HCT116 (cell line): Measurements from ENCODE around the gene THYN1. TPM values are rescaled to one million over a fixed set of nuclear protein-coding genes. Genes with fewer than 3 reads are reported as not detected.

ENCODE experiments used
- ATAC-seq: fragments of 200-7000 bp; cut with Tn5 transposase; 2 replicates; pipeline ENCODE4 v1.9.1; 2020; ENCODE audit warnings: mild to moderate bottlenecking, moderate library complexity
- BruUV-seq: library from RNA; stranded (reverse); fragments of 400-500 nt; replicated peaks from 2 replicates; lab custom pipeline; 2021; lab: Mats Ljungman, UMichigan
- CTCF ChIA-PET: fragments of 300-600 bp; sonication (Branson Sonifier 250); formaldehyde crosslinking; loops from one replicate; lab custom pipeline; 2021; ENCODE audit warnings: antibody characterized with exemption; lab: Charles Lee
- POLR2A ChIA-PET: fragments of 300-600, 350-600 bp; sonication (Branson Sonifier 250); formaldehyde crosslinking; loops from one replicate; lab custom pipeline; 2021; ENCODE audit warnings: antibody characterized with exemption; lab: Charles Lee
- RAD21 ChIA-PET, 2 experiments: fragments of 300-600 bp; sonication (Branson Sonifier 250); formaldehyde crosslinking; loops; one replicate each; lab custom pipeline; 2023; ENCODE audit warnings: low total read pairs in 2 of 2; ENCODE audit not compliant: uncharacterized antibody in 2 of 2, unreplicated experiment in 2 of 2, low non-redundant PET in 1 of 2; lab: Charles Lee
- DNase-seq: peaks from one replicate; pipeline ENCODE4 v3.0.0-alpha.2; 2010; ENCODE audit warnings: low read depth, low spot score
- H2AFZ ChIP-seq: fragments of 200-600 bp; shearing (Covaris generic), sonication (generic); 2 replicates; pipeline ENCODE4 v1.6.1; 2017; ENCODE audit warnings: low read depth, mixed run types, mixed read lengths, antibody characterized with exemption, low read length; ENCODE audit not compliant: poor library complexity, severe bottlenecking
- H3K27ac ChIP-seq: 2 replicates; pipeline ENCODE4 v1.5.1; 2012; ENCODE audit warnings: low read depth, low read length
- H3K27me3 ChIP-seq: fragments of 200-600 bp; sonication (generic); 2 replicates; pipeline ENCODE4 v1.6.1; 2016; ENCODE audit warnings: mixed run types, low read length, mixed read lengths; ENCODE audit not compliant: insufficient read depth
- H3K36me3 ChIP-seq, 2 experiments: fragments of 200-500 bp in 1 of 2; fragments of 200-600 bp in 1 of 2; sonication (Bioruptor generic) in 1 of 2; sonication (generic) in 1 of 2; 2 replicates each; pipeline versions ENCODE4 v1.5.1 to v1.6.1; 2014 to 2016; ENCODE audit warnings: low read length in 2 of 2, inconsistent platforms in 1 of 2, mixed read lengths in 1 of 2, mixed run types in 1 of 2; ENCODE audit not compliant: insufficient read depth in 2 of 2, control insufficient read depth in 1 of 2
- H3K4me1 ChIP-seq, 2 experiments: fragments of 200-600 bp in 1 of 2; sonication (generic) in 1 of 2; 2 replicates each; pipeline versions ENCODE4 v1.5.1 to v1.6.1; 2012 to 2017; ENCODE audit warnings: low read length in 2 of 2, inconsistent platforms in 1 of 2, mild to moderate bottlenecking in 1 of 2, mixed read lengths in 1 of 2, mixed run types in 1 of 2, moderate library complexity in 1 of 2; ENCODE audit not compliant: insufficient read depth in 2 of 2, control insufficient read depth in 1 of 2
- H3K4me2 ChIP-seq: fragments of 200-600 bp; sonication (generic); 2 replicates; pipeline ENCODE4 v1.6.1; 2017; ENCODE audit warnings: mixed run types, low read length, mixed read lengths
- H3K4me3 ChIP-seq, 2 experiments: fragments of 200-600 bp in 1 of 2; sonication (generic) in 1 of 2; replicated peaks in 1 of 2; 2 replicates each; pipeline ENCODE4 v1.5.1; 2011 to 2016; ENCODE audit warnings: low read length in 2 of 2, control low read depth in 1 of 2, low read depth in 1 of 2, mild to moderate bottlenecking in 1 of 2, mixed read lengths in 1 of 2, mixed run types in 1 of 2
- H3K79me2 ChIP-seq: fragments of 200-600 bp; sonication (generic); 2 replicates; pipeline ENCODE4 v1.6.1; 2017; ENCODE audit warnings: mild to moderate bottlenecking, mixed run types, low read length, moderate library complexity, mixed read lengths; ENCODE audit not compliant: insufficient read depth
- H3K9ac ChIP-seq: fragments of 200-600 bp; sonication (generic); 2 replicates; pipeline ENCODE4 v1.6.1; 2016; ENCODE audit warnings: low read length, mixed read lengths
- H3K9me2 ChIP-seq: fragments of 200-600 bp; sonication (generic), shearing (Covaris generic); 2 replicates; pipeline ENCODE4 v1.6.1; 2017; ENCODE audit warnings: mixed run types, mild to moderate bottlenecking, moderate library complexity; ENCODE audit not compliant: insufficient read depth
- H3K9me3 ChIP-seq, 2 experiments: fragments of 200-500 bp in 1 of 2; fragments of 200-600 bp in 1 of 2; sonication (Bioruptor generic) in 1 of 2; sonication (generic) in 1 of 2; 2 replicates each; pipeline ENCODE4 v1.6.1; 2014 to 2017; ENCODE audit warnings: low read length in 2 of 2, mixed read lengths in 2 of 2, inconsistent platforms in 1 of 2, low read depth in 1 of 2, mild to moderate bottlenecking in 1 of 2, mixed run types in 1 of 2, moderate library complexity in 1 of 2; ENCODE audit not compliant: control insufficient read depth in 1 of 2, insufficient read depth in 1 of 2
- H4K20me1 ChIP-seq: fragments of 200-600 bp; sonication (generic), shearing (Covaris generic); 2 replicates; pipeline ENCODE4 v1.6.1; 2017; ENCODE audit warnings: mixed run types, mild to moderate bottlenecking, moderate library complexity; ENCODE audit not compliant: insufficient read depth
- CEBPB ChIP-seq: IDR thresholded peaks from 2 replicates; pipeline ENCODE4 v1.6.1; 2012; ENCODE audit warnings: low read depth
- EGR1 ChIP-seq: IDR thresholded peaks from 2 replicates; pipeline ENCODE4 v1.6.1; 2012; ENCODE audit warnings: low read depth
- EZH2phosphoT487 ChIP-seq: fragments of 200-600 bp; IDR thresholded peaks from 2 replicates; pipeline ENCODE4 v1.6.1; 2018; ENCODE audit warnings: antibody characterized with exemption, borderline replicate concordance
- FOSL1 ChIP-seq: IDR thresholded peaks from 2 replicates; pipeline ENCODE4 v1.6.1; 2012; ENCODE audit warnings: low read depth
- JUND ChIP-seq: IDR thresholded peaks from 2 replicates; pipeline ENCODE4 v1.6.1; 2012
- POLR2AphosphoS5 ChIP-seq: IDR thresholded peaks from 2 replicates; pipeline ENCODE4 v1.6.1; 2011; ENCODE audit warnings: mild to moderate bottlenecking, low read depth, low read length, moderate library complexity
- SP1 ChIP-seq: IDR thresholded peaks from 2 replicates; pipeline ENCODE4 v1.6.1; 2012; ENCODE audit warnings: low read depth
- SRF ChIP-seq: IDR thresholded peaks from 2 replicates; pipeline ENCODE4 v1.6.1; 2012; ENCODE audit warnings: low read depth
- TCF7L2 ChIP-seq: IDR thresholded peaks from 2 replicates; pipeline ENCODE4 v1.7.0; 2011; ENCODE audit warnings: borderline replicate concordance, inconsistent platforms; ENCODE audit not compliant: insufficient read depth, insufficient read length; ENCODE audit errors: extremely low read depth
- YY1 ChIP-seq: IDR thresholded peaks from 2 replicates; pipeline ENCODE4 v1.6.1; 2011; ENCODE audit warnings: low read length, low read depth, moderate library complexity, mild to moderate bottlenecking; ENCODE audit not compliant: insufficient replicate concordance; ENCODE audit errors: extremely low read depth
- ZFX ChIP-seq: fragments of 450-650 bp; IDR thresholded peaks from 2 replicates; pipeline ENCODE4 v1.6.1; 2017
- intact Hi-C: fragments of 100-400 bp; cut with micrococcal nuclease; formaldehyde crosslinking; loops from 2 replicates; pipeline ENCODE4 v1.10.0; 2022
- total RNA-seq: library from RNA; stranded (reverse); gene quantifications from one replicate; pipeline ENCODE4 v1.2.1, GENCODE V29; 2021; ENCODE audit not compliant: unreplicated experiment
- TF ChIP-seq, protein P1 (sequence below): IDR thresholded peaks from 2 replicates; pipeline ENCODE4 v1.6.1; 2011; ENCODE audit warnings: mild to moderate bottlenecking, low read length, moderate library complexity; ENCODE audit not compliant: insufficient replicate concordance; ENCODE audit errors: extremely low read depth
- TF ChIP-seq, protein P2 (sequence below): IDR thresholded peaks from 2 replicates; pipeline ENCODE4 v1.6.1; 2012; ENCODE audit warnings: low read depth
- TF ChIP-seq, protein P3 (sequence below), 3 experiments: fragments of 200-600 bp in 1 of 3; sonication (generic) in 1 of 3; IDR thresholded peaks in 2 of 3; conservative IDR thresholded peaks in 1 of 3; 2 replicates each; pipeline ENCODE4 v1.5.1; 2012 to 2017; ENCODE audit warnings: low read depth in 2 of 3, low read length in 2 of 3, antibody characterized with exemption in 1 of 3, borderline replicate concordance in 1 of 3, control low read depth in 1 of 3, mild to moderate bottlenecking in 1 of 3, mixed read lengths in 1 of 3, mixed run types in 1 of 3, moderate library complexity in 1 of 3; ENCODE audit not compliant: insufficient read depth in 1 of 3
- TF ChIP-seq, protein P4 (sequence below): IDR thresholded peaks from 2 replicates; pipeline ENCODE4 v1.6.1; 2012

Gene THYN1
- total RNA-seq, 1 experiment from 2014 or later = 32.2 TPM

DNA sequence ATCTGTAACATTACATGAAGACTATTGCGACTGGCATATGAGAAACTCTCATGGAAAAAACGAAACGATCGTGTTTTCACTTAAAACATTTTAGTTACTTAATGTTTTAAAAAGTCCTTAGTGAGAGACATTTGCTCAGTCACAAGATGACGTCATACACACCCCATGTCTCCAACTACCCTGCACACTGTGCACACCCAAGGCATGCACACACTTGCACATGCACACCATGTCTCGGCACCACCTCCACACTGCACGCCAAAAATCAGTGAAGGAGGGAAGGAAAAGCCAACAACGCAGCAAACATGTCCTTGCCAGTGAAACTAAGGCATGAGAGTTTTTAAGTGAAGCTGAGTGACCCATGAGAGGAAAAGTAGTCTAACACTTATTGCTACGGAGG lies 47.4 kb downstream of the THYN1 start:
- no peak overlapping the region for H3K4me3 ChIP-seq
- H2AFZ ChIP-seq = no peak overlapping the region
- no peaks in the 10 kb centered on the region for H3K9me2 ChIP-seq
- H3K27ac ChIP-seq = no peak overlapping the region
- ATAC-seq = no peak
- H3K9ac ChIP-seq = no peak overlapping the region
- no TSS peak for BruUV-seq
- POLR2A ChIA-PET = no interaction called here
- H3K27me3 ChIP-seq = no peaks in the 10 kb centered on the region
- H3K79me2 ChIP-seq = peaks cover 36% of the 10 kb centered on the region
- no peak for DNase-seq
- no peaks in the 10 kb centered on the region for H4K20me1 ChIP-seq
- intact Hi-C loops = no loop called here
- no peak overlapping the region for H3K4me2 ChIP-seq
- CTCF ChIA-PET = no interaction called here
- RAD21 ChIA-PET = no interaction called here
- H3K36me3 ChIP-seq = peaks cover 52 to 72% of the 10 kb centered on the region in 2 experiments
- TF ChIP-seq SRF (no peak), POLR2AphosphoS5 (no peak), TCF7L2 (no peak), SP1 (no peak), YY1 (no peak), JUND (no peak), FOSL1 (no peak), CEBPB (no peak), EZH2phosphoT487 (no peak), EGR1 (no peak), ZFX (no peak)
- TF ChIP-seq, protein P1, sequence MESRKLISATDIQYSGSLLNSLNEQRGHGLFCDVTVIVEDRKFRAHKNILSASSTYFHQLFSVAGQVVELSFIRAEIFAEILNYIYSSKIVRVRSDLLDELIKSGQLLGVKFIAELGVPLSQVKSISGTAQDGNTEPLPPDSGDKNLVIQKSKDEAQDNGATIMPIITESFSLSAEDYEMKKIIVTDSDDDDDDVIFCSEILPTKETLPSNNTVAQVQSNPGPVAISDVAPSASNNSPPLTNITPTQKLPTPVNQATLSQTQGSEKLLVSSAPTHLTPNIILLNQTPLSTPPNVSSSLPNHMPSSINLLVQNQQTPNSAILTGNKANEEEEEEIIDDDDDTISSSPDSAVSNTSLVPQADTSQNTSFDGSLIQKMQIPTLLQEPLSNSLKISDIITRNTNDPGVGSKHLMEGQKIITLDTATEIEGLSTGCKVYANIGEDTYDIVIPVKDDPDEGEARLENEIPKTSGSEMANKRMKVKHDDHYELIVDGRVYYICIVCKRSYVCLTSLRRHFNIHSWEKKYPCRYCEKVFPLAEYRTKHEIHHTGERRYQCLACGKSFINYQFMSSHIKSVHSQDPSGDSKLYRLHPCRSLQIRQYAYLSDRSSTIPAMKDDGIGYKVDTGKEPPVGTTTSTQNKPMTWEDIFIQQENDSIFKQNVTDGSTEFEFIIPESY = no peak
- TF ChIP-seq, protein P2, sequence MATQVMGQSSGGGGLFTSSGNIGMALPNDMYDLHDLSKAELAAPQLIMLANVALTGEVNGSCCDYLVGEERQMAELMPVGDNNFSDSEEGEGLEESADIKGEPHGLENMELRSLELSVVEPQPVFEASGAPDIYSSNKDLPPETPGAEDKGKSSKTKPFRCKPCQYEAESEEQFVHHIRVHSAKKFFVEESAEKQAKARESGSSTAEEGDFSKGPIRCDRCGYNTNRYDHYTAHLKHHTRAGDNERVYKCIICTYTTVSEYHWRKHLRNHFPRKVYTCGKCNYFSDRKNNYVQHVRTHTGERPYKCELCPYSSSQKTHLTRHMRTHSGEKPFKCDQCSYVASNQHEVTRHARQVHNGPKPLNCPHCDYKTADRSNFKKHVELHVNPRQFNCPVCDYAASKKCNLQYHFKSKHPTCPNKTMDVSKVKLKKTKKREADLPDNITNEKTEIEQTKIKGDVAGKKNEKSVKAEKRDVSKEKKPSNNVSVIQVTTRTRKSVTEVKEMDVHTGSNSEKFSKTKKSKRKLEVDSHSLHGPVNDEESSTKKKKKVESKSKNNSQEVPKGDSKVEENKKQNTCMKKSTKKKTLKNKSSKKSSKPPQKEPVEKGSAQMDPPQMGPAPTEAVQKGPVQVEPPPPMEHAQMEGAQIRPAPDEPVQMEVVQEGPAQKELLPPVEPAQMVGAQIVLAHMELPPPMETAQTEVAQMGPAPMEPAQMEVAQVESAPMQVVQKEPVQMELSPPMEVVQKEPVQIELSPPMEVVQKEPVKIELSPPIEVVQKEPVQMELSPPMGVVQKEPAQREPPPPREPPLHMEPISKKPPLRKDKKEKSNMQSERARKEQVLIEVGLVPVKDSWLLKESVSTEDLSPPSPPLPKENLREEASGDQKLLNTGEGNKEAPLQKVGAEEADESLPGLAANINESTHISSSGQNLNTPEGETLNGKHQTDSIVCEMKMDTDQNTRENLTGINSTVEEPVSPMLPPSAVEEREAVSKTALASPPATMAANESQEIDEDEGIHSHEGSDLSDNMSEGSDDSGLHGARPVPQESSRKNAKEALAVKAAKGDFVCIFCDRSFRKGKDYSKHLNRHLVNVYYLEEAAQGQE = no peak
- TF ChIP-seq, protein P3, sequence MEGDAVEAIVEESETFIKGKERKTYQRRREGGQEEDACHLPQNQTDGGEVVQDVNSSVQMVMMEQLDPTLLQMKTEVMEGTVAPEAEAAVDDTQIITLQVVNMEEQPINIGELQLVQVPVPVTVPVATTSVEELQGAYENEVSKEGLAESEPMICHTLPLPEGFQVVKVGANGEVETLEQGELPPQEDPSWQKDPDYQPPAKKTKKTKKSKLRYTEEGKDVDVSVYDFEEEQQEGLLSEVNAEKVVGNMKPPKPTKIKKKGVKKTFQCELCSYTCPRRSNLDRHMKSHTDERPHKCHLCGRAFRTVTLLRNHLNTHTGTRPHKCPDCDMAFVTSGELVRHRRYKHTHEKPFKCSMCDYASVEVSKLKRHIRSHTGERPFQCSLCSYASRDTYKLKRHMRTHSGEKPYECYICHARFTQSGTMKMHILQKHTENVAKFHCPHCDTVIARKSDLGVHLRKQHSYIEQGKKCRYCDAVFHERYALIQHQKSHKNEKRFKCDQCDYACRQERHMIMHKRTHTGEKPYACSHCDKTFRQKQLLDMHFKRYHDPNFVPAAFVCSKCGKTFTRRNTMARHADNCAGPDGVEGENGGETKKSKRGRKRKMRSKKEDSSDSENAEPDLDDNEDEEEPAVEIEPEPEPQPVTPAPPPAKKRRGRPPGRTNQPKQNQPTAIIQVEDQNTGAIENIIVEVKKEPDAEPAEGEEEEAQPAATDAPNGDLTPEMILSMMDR (IDR thresholded peaks at IDR 0.05 in 2 of 3, conservative IDR thresholded peaks at IDR 0.05 in 1 of 3; ENCODE audit: borderline replicate concordance in 1 of 3, insufficient read depth in 1 of 3, low read depth in 2 of 3, low read length in 2 of 3) = no peak
- TF ChIP-seq, protein P4, sequence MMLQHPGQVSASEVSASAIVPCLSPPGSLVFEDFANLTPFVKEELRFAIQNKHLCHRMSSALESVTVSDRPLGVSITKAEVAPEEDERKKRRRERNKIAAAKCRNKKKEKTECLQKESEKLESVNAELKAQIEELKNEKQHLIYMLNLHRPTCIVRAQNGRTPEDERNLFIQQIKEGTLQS = no peak
- H3K4me1 ChIP-seq = no peaks in the 10 kb centered on the region
- H3K9me3 ChIP-seq = no peaks in the 10 kb centered on the region
